Measurements from ENCODE around the gene YES1.
A peak's percentile ranks its signal among the peaks of the same experiment; 100 is the strongest.
"Not testable (repeated sequence)": the region's sequence is repeated elsewhere in the genome, so short reads cannot be mapped to it uniquely, and the experiment has no call there.

The YES1 gene

GRCh38 chr18:741931-742512 lies 70.0 kb downstream of the YES1 start:
- Histone ChIP-seq H3K4me3 (ENCODE audit: control insufficient read depth in 1 of 7, extremely low read depth in 1 of 7, insufficient read depth in 4 of 7, low read depth in 2 of 7, low read length in 6 of 7) (no peak overlapping the region), H3K4me1 (ENCODE audit: control extremely low read depth in 1 of 4, control insufficient read depth in 4 of 4, insufficient read depth in 4 of 4, low read length in 3 of 4) (no peaks in the 10 kb centered on the region), H3K27ac (ENCODE audit: insufficient read depth in 1 of 2, low read depth in 1 of 2, low read length in 2 of 2, poor library complexity in 1 of 2, severe bottlenecking in 2 of 2) (no peak overlapping the region), H3K9me3 (ENCODE audit: control extremely low read depth in 1 of 5, control insufficient read depth in 4 of 5, insufficient read depth in 2 of 5, low read depth in 1 of 5, low read length in 4 of 5) (no peaks in the 10 kb centered on the region), H3K27me3 (replicated peaks in 2 of 5; ENCODE audit: control insufficient read depth in 4 of 5, insufficient read depth in 5 of 5, low read length in 4 of 5) (no peaks in the 10 kb centered on the region), H3K36me3 (ENCODE audit: control insufficient read depth in 4 of 4, insufficient read depth in 4 of 4, low read length in 3 of 4) (peaks cover 6 to 49% (median 19%) of the 10 kb centered on the region in 4 experiments)
- ChIA-PET CTCF (interaction anchor here (0.9 to 7.1 kb wide), 7 partner anchors 12 to 105 kb away, joined by 3 to 179 read pairs (median 5); no protein-coding TSS in a partner anchor), POLR2A (no interaction called here)
- peak; percentile 59 to 82 (median 79) for DNase-seq

DNA sequence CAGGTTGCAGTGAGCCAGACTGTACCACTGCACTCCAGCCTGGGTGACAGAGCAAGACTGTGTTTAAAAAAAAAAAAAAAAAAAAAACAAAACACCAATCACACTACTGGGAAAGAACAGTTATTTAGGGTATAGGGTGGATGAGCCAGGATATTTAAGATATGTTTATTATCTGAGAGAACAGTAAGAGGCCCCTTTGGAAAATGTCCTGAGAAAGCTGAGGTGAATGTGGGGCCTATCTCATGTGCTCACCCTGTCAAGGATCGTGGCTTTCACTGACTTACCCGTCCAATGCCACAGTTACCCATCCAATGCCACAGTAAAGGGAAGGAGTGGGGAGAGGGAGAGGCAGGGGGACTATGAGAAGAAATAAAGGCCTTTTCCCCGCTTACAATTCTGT lies 79.7 kb downstream of the YES1 start:
- Histone ChIP-seq H3K27me3 (replicated peaks in 2 of 5; ENCODE audit: control insufficient read depth in 4 of 5, insufficient read depth in 5 of 5, low read length in 4 of 5) (no peaks in the 10 kb centered on the region), H3K4me1 (ENCODE audit: control extremely low read depth in 1 of 4, control insufficient read depth in 4 of 4, insufficient read depth in 4 of 4, low read length in 3 of 4) (no peaks in the 10 kb centered on the region), H3K4me3 (ENCODE audit: control insufficient read depth in 1 of 7, extremely low read depth in 1 of 7, insufficient read depth in 4 of 7, low read depth in 2 of 7, low read length in 6 of 7) (no peak overlapping the region), H3K36me3 (ENCODE audit: control insufficient read depth in 4 of 4, insufficient read depth in 4 of 4, low read length in 3 of 4) (peaks cover 3 to 48% (median 23%) of the 10 kb centered on the region in 4 experiments), H3K27ac (ENCODE audit: insufficient read depth in 1 of 2, low read depth in 1 of 2, low read length in 2 of 2, poor library complexity in 1 of 2, severe bottlenecking in 2 of 2) (no peak overlapping the region), H3K9me3 (ENCODE audit: control extremely low read depth in 1 of 5, control insufficient read depth in 4 of 5, insufficient read depth in 2 of 5, low read depth in 1 of 5, low read length in 4 of 5) (no peaks in the 10 kb centered on the region)
- ChIA-PET CTCF (interaction anchor here (0.7 to 3.7 kb wide), 6 partner anchors 11 to 107 kb away, joined by 3 to 22 read pairs (median 4); no protein-coding TSS in a partner anchor), POLR2A (no interaction called here)
- DNase-seq = no peak
- WGBS (ENCODE audit: insufficient coverage) = 100% methylated on average over 1 of the region's 3 CpGs

GRCh38 chr18:731185-731584 lies 80.9 kb downstream of the YES1 start:
- H3K27ac ChIP-seq (ENCODE audit: insufficient read depth in 1 of 2, low read depth in 1 of 2, low read length in 2 of 2, poor library complexity in 1 of 2, severe bottlenecking in 2 of 2) = no peak overlapping the region
- no peaks in the 10 kb centered on the region for H3K9me3 ChIP-seq (ENCODE audit: control extremely low read depth in 1 of 5, control insufficient read depth in 4 of 5, insufficient read depth in 2 of 5, low read depth in 1 of 5, low read length in 4 of 5)
- ChIA-PET CTCF (interaction anchor here (1.1 to 3.7 kb wide), 5 partner anchors 12 to 106 kb away, joined by 3 to 22 read pairs (median 3); partner anchors contain the start of gene ENOSF1), POLR2A (no interaction called here)
- peaks cover 0 to 39% (median 17%) of the 10 kb centered on the region in 4 experiments for H3K36me3 ChIP-seq (ENCODE audit: control insufficient read depth in 4 of 4, insufficient read depth in 4 of 4, low read length in 3 of 4)
- no peaks in the 10 kb centered on the region for H3K4me1 ChIP-seq (ENCODE audit: control extremely low read depth in 1 of 4, control insufficient read depth in 4 of 4, insufficient read depth in 4 of 4, low read length in 3 of 4)
- no peak overlapping the region for H3K4me3 ChIP-seq (ENCODE audit: control insufficient read depth in 1 of 7, extremely low read depth in 1 of 7, insufficient read depth in 4 of 7, low read depth in 2 of 7, low read length in 6 of 7)
- no peaks in the 10 kb centered on the region for H3K27me3 ChIP-seq (replicated peaks in 2 of 5; ENCODE audit: control insufficient read depth in 4 of 5, insufficient read depth in 5 of 5, low read length in 4 of 5)
- DNase-seq = peak in 1 of 3 donors; percentile 38

DNA sequence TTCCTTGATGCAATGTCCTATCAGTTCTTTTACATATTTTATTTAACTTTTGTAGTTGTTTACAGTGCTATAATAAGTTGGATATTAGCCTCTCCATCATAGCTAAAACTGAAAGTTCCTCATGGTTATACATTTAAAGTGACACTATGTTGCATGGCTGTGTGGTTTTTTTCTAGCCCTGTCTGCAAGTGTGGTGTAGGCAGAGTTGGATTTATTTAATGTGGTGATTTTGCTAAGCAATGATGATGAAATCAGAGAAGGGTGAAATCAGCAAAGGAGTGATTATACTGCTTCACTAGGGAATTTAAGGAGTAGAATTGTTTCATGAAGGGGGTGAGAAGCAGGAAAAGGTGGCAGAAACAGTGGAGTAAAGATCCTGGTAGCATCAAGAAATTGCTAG lies 81.3 kb downstream of the YES1 start:
- no peaks in the 10 kb centered on the region for H3K4me1 ChIP-seq (ENCODE audit: control extremely low read depth in 1 of 4, control insufficient read depth in 4 of 4, insufficient read depth in 4 of 4, low read length in 3 of 4)
- no peaks in the 10 kb centered on the region for H3K27me3 ChIP-seq (replicated peaks in 2 of 5; ENCODE audit: control insufficient read depth in 4 of 5, insufficient read depth in 5 of 5, low read length in 4 of 5)
- ChIA-PET POLR2A (no interaction called here), CTCF (interaction anchor here (1.0 to 3.7 kb wide), 2 partner anchors 101 to 110 kb away, joined by 4 to 22 read pairs; no protein-coding TSS in a partner anchor)
- peaks cover 0 to 34% (median 12%) of the 10 kb centered on the region in 4 experiments for H3K36me3 ChIP-seq (ENCODE audit: control insufficient read depth in 4 of 4, insufficient read depth in 4 of 4, low read length in 3 of 4)
- no peaks in the 10 kb centered on the region for H3K9me3 ChIP-seq (ENCODE audit: control extremely low read depth in 1 of 5, control insufficient read depth in 4 of 5, insufficient read depth in 2 of 5, low read depth in 1 of 5, low read length in 4 of 5)
- no peak overlapping the region for H3K4me3 ChIP-seq (ENCODE audit: control insufficient read depth in 1 of 7, extremely low read depth in 1 of 7, insufficient read depth in 4 of 7, low read depth in 2 of 7, low read length in 6 of 7)
- H3K27ac ChIP-seq (ENCODE audit: insufficient read depth in 1 of 2, low read depth in 1 of 2, low read length in 2 of 2, poor library complexity in 1 of 2, severe bottlenecking in 2 of 2) = no peak overlapping the region
- no peak for DNase-seq

- H3K27ac ChIP-seq (ENCODE audit: insufficient read depth in 1 of 2, low read depth in 1 of 2, low read length in 2 of 2, poor library complexity in 1 of 2, severe bottlenecking in 2 of 2); H3K4me3 ChIP-seq (ENCODE audit: control insufficient read depth in 1 of 7, extremely low read depth in 1 of 7, insufficient read depth in 4 of 7, low read depth in 2 of 7, low read length in 6 of 7); H3K9me3 ChIP-seq (ENCODE audit: control extremely low read depth in 1 of 5, control insufficient read depth in 4 of 5, insufficient read depth in 2 of 5, low read depth in 1 of 5, low read length in 4 of 5); H3K4me1 ChIP-seq (ENCODE audit: control extremely low read depth in 1 of 4, control insufficient read depth in 4 of 4, insufficient read depth in 4 of 4, low read length in 3 of 4); POLR2A ChIA-PET; H3K27me3 ChIP-seq (replicated peaks in 2 of 5; ENCODE audit: control insufficient read depth in 4 of 5, insufficient read depth in 5 of 5, low read length in 4 of 5): not testable (repeated sequence)
- CTCF ChIA-PET = interaction anchor here (1.0 kb wide), 1 partner anchor 111 kb away, joined by 4 read pairs; no protein-coding TSS in a partner anchor
- DNase-seq = peak in 2 of 3 donors; percentile 28 to 31
- peaks cover 0 to 32% (median 10%) of the 10 kb centered on the region in 4 experiments for H3K36me3 ChIP-seq (ENCODE audit: control insufficient read depth in 4 of 4, insufficient read depth in 4 of 4, low read length in 3 of 4)
- WGBS (ENCODE audit: insufficient coverage) = 98% methylated on average over 5 of the region's 5 CpGs
Measured at GRCh38 chr18:730120-730519, 81.9 kb downstream of the YES1 start.

- CTCF ChIA-PET = no interaction called here
- no peak for DNase-seq
- POLR2A ChIA-PET = no interaction called here
- H3K27me3 ChIP-seq (replicated peaks in 2 of 5; ENCODE audit: control insufficient read depth in 4 of 5, insufficient read depth in 5 of 5, low read length in 4 of 5) = no peaks in the 10 kb centered on the region
- H3K27ac ChIP-seq (ENCODE audit: insufficient read depth in 1 of 2, low read depth in 1 of 2, low read length in 2 of 2, poor library complexity in 1 of 2, severe bottlenecking in 2 of 2) = no peak overlapping the region
- no peaks in the 10 kb centered on the region for H3K9me3 ChIP-seq (ENCODE audit: control extremely low read depth in 1 of 5, control insufficient read depth in 4 of 5, insufficient read depth in 2 of 5, low read depth in 1 of 5, low read length in 4 of 5)
- 100% methylated on average over 4 of the region's 9 CpGs for WGBS (ENCODE audit: insufficient coverage)
- H3K4me3 ChIP-seq (ENCODE audit: control insufficient read depth in 1 of 7, extremely low read depth in 1 of 7, insufficient read depth in 4 of 7, low read depth in 2 of 7, low read length in 6 of 7) = no peak overlapping the region
- H3K4me1 ChIP-seq (ENCODE audit: control extremely low read depth in 1 of 4, control insufficient read depth in 4 of 4, insufficient read depth in 4 of 4, low read length in 3 of 4) = no peaks in the 10 kb centered on the region
- H3K36me3 ChIP-seq (ENCODE audit: control insufficient read depth in 4 of 4, insufficient read depth in 4 of 4, low read length in 3 of 4) = peaks cover 0 to 15% (median 6%) of the 10 kb centered on the region in 4 experiments
Measured at GRCh38 chr18:725646-726045, 86.4 kb downstream of the YES1 start.

- no peaks in the 10 kb centered on the region for H3K27me3 ChIP-seq (replicated peaks in 2 of 5; ENCODE audit: control insufficient read depth in 4 of 5, insufficient read depth in 5 of 5, low read length in 4 of 5)
- H3K9me3 ChIP-seq (ENCODE audit: control extremely low read depth in 1 of 5, control insufficient read depth in 4 of 5, insufficient read depth in 2 of 5, low read depth in 1 of 5, low read length in 4 of 5) = no peaks in the 10 kb centered on the region
- no peak for DNase-seq
- no CpG with 5 or more reads among the region's 1 CpG for WGBS (ENCODE audit: insufficient coverage)
- ChIA-PET CTCF (interaction anchor here (0.7 to 1.2 kb wide), 2 partner anchors 11 to 14 kb away, joined by 3 to 6 read pairs; partner anchors contain the start of gene ENOSF1), POLR2A (interaction anchor here (0.8 kb wide), 1 partner anchor 16 kb away, joined by 3 read pairs; no protein-coding TSS in a partner anchor)
- no peaks in the 10 kb centered on the region for H3K4me1 ChIP-seq (ENCODE audit: control extremely low read depth in 1 of 4, control insufficient read depth in 4 of 4, insufficient read depth in 4 of 4, low read length in 3 of 4)
- no peak overlapping the region for H3K27ac ChIP-seq (ENCODE audit: insufficient read depth in 1 of 2, low read depth in 1 of 2, low read length in 2 of 2, poor library complexity in 1 of 2, severe bottlenecking in 2 of 2)
- no peak overlapping the region for H3K4me3 ChIP-seq (ENCODE audit: control insufficient read depth in 1 of 7, extremely low read depth in 1 of 7, insufficient read depth in 4 of 7, low read depth in 2 of 7, low read length in 6 of 7)
- H3K36me3 ChIP-seq (ENCODE audit: control insufficient read depth in 4 of 4, insufficient read depth in 4 of 4, low read length in 3 of 4) = peaks cover 0 to 9% (median 4%) of the 10 kb centered on the region in 4 experiments
Measured at GRCh38 chr18:723541-724080, 88.4 kb downstream of the YES1 start.
